NCI-H2107 treated with DMSO at 0.1 percent for 48 hours (cell line): ENCODE measurements around the gene SPOCD1.
"Not testable (repeated sequence)": the region's sequence is repeated elsewhere in the genome, so short reads cannot be mapped to it uniquely, and the experiment has no call there.

Experiments used
- DNase-seq: peaks from one replicate; lab custom pipeline; 2025; ENCODE audit not compliant: unreplicated experiment; lab: John Stamatoyannopoulos, UW

The SPOCD1 gene

DNA sequence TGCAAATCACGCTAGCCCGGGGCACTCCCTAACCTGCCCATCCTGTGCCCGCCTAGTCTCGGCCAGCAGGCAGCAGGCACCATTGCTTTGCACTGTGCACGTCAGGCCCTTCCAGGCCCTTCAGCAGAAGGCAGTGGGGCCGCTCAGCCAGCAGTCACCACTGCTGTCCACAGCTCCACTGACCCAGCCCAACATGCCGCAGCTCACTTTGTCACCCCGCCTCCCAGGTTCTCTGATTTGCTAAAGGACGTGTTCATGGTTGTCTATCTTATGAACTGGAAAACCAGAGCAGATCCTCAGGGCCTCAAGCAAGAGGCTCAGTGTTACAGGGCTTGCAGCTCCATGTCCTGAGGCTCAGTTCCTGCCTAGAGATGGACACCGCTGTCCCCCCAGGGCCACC is 14.2 kb upstream of the SPOCD1 start:
- DNase-seq: no peak

DNA sequence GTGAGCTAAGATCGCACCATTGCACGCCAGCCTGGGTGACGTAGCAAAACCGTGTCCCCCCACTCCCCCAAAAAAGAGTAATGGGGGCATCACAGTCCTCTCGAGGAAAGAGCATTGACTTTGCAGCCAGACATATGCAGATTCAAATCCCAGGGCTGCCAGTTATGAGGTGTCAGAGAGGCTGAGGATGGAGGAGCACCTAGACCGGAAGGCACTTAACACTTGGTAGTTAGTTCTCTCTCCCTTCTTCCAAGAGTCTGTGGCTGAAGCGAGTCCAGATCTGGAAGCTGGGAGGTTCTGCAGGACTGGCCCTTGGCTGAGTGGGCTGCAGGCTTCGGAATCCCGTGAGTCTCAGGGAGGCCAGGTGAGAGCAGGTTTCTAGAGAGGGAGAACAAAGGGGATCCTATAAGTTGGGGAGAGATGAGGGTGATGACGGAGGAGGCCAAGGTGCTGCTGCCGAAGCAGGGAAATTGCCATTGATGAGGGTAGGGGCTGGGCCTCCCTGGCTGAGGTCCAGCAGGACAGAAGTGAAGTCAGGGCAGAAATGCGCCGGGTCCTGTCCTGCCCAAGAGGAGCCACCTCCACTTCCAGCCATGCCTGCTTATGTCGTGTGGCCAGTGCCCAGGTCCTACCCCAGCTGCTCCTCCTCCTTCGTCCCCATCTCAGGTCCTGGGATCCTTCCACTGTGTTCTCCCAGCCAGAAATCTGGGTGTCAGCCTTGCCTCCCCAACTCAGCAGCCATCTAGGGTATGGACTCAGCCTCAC is 13.3 kb upstream of the SPOCD1 start:
- DNase-seq: no peak

DNA sequence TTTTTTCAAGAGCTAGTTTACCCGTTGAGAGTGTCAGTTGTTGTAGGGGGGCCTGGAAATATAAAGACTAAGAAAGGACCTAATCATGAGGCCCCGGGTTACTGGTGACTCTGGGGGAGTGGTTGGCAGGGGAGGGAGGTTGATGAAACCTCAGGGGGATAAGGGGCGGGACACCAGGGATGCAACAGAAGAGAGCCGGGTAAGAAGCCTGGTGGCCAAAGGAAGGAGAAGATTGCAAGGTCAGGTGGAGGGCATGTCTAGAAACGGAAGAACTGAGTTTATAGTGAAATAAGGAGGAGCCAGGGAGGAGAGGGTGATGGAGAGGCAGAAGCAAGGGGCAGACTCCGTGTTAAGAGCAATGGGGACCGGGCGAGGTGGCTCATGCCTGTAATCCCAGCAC is 12.5 kb upstream of the SPOCD1 start:
- no peak for DNase-seq

DNA sequence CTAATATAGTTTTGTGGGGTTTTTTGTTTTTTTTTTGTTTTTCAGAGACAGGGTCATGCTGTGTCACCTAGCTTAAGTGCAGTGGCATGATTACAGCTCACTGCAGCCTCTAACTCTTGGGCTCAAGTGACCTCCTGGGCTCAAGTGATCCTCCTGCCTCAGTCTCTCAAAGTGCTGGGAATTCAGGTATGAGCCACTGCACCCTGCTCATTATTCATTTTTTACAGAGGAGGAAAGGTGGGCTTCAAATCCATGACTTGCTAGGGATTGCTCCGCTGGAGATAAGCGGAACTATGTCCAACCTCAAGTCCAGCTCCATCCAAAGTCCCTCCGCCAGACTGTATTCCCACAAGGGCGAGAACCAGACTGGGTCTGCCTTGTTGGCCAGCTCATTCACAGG is 8.0 kb upstream of the SPOCD1 start:
- DNase-seq: no peak

DNA sequence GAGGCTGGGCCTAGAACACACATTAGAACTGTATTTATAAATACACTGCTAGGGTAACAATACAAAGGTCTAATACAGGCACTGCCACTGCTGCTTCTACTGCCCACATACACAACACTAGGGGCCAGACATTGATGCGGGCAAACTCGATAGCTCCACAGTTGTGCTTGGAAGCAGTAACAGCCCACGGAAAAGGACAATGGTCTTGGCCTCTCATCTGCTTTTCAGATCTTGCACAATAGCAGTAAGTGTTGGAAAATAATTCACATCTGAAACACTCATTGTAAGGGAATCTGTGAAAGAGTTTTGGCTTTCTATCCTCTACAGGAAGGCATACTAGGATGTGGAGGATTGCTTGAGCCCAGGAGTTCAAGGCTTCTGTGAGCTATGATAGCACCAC is 6.9 kb upstream of the SPOCD1 start:
- DNase-seq: no peak

DNA sequence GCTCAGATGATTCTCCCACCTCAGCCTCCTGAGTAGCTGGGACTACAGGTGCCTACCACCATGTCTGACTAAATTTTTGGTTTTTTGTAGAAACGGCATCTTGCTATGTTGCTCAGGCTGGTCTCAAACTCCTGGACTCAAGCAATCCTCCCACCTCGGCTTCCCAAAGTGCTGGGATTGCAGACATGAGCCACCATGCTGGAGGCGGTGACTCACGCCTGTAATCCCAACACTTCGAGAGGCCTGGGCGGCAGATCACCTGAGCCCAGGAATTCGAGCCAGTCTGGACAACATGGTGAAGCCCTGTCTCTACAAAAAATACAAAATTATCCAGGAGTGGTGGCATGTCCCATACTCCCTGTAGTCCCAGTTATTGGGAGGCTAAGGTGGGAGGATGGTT is 4.4 kb upstream of the SPOCD1 start:
- not testable (repeated sequence) for DNase-seq

DNA sequence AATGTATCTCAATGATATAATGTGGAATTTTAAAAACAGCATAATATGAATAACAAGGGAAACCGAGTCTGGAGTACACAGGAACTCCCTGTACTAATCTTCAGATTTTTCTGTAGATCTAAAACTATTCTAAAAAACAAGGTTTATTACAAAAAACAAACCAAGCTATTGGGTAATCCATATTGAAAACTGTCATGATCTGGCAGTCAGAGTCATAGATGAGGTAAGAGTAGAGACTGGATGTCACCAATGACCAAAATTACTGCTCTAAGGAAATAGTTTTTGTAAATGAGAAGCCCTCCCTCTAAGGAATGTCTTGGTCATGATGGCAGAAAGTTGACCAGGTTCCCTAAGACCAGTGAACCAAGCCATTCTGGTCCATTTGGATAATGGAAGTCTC is 2.4 kb upstream of the SPOCD1 start:
- DNase-seq: no peak

DNA sequence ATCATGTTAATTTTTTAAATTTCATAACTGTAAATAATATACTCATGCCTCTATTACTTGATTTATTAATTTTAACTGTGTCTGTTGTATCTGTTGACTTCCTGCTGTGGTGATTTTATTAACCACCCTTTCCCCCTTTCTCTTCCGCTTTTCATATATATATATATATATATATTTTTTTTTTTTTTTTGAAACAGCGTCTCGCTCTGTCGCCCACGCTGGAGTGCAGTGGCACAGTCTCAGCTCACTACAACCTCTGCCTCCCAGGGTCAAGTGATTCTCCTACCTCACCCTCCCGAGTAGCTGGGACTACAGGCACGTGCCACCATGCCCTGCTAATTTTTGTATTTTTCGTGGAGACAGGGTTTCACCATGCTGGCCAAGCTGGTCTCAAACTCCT is 1.1 kb upstream of the SPOCD1 start:
- not testable (repeated sequence) for DNase-seq

DNA sequence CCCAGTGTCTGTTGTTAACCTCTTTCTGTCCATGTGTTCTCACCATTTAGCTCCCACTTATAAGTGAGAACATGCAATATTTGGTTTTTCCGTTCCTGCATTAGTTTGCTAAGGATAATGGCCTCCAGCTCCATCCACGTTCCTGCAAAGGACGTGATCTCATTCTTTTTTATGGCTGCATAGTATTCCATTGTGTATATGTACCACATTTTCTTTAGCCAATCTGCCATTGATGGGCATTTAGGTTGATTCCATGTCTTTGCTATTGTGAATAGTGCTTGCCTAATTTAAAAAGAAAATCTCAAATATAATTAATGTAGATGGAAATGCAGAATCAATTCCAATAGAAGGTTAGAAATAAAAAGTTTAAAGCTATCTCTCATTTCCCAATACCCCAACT is 679 bp upstream of the SPOCD1 start:
- DNase-seq: not testable (repeated sequence)

DNA sequence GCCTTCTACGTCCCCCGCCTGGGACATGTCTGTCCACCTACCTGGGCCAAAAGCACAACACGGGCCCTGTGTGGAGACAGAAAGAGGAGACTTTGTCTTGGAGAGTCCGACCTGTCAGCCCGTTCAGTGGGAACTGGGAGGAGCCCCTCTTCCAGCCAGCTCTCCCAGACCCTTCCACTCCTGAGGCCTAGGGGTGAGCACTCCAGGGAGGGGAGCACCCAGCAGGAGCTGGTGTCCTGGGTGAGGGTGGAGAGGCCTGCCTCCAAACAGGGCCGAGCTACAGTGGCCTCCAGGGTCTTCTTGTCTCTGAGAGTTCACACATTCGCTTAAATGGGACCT is 546 bp downstream of the SPOCD1 start:
- no peak for DNase-seq

DNA sequence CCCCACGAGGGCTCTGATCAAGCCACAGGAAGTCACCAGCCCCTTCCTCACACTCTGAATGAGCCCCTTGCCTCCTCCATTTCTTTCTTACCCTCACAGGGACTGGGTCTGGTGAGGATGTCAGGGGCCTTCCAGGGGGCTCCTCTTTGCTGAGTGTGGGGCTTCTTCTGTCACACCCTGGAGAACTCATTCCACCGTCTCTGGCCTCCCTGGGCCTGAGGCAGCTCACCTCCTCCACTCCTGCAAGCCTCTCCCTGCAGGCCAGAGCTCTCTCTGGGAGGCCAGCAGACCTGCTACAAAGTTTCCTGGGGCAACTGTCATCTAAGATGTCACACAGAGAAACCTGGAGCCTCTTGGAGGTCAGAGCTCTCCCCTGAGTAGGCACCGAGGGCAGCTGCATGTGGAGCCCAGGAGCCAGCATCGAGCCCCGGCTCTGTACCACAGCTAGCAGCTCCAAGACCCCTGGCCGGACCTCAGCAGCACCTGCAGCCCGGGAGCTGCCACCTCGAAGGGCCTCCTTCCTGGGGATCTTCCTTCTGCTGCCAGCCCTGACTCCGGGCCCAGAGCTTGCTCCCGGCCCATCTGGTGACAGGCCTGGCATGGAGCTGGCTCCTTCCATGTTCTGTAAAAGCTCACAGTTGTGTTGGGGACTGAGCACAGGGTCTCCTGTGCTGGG is 1.1 kb downstream of the SPOCD1 start:
- no peak for DNase-seq

DNA sequence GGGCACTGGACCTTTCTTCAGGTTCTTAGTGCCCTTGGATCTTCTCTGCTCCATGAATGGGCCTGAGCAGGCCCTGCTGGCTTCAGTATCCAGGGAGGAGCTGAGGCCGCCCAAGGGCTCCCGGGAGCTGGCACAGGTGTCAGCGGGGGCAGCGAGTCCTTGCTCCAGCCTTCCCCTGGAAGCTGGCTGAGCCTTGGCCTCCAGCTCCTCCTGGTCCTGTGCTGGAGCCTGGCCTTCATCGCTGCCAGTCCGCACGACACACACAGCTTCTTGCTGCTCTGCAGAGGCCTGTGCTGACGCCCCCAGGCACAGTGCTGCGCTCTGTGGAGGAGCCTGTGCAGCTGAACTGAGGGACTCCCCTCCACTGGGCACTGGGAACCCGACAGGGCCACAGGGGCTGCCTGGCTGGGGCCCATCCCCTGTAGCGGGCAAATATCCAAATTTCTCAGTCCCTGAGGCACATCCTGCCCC is 1.7 kb downstream of the SPOCD1 start:
- DNase-seq: no peak

DNA sequence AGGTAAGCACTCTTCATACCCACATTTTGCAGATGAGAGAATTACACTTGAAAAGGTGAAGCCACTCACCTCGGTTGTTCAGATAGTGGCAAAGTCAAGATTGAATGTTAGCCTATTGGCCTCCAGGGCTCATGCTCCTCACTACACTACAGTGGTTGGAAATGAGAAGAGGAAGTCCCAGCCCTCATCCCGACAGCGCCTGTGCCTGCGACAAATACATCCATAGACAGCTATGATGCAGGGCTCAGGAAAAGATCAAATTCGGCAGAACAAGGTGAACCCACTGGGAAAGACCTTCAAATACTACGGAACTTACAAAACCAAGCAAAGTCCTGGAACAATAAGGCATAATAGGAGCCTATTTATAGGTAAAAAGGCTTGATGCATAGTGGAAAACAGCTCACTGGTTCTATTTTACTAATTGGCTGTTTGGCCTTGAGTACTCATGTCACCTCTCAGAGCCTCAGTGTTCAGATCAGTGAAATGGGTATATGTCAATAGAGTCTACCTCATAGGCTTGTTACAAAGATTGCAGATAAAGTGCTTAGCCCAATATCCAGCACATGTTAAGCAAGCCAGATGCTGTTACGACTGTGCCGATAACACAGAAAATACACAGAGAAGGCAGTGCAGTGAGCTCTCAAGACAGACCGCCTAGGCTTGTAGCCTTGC is 3.5 kb downstream of the SPOCD1 start:
- no peak for DNase-seq

DNA sequence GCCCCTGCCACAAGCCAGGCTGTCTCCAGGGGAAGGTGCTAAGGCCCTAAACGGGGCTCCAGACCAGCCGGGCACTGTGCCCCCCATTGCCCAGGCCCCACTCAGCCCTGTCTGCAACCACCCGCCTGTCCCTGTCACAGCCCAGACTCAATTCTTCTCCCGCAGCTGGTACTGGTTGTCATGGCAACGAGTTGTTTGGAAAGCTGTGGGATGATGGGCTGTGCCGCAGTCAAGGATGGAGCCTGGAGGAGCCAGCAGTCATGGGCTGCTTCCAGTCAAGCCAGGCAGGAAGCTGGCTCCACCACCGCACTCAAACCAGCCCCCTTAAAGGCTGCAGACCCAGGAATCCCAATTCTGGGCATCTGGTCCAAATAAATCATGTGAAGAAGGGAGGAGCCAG is 4.2 kb downstream of the SPOCD1 start:
- peak; percentile 40 for DNase-seq

DNA sequence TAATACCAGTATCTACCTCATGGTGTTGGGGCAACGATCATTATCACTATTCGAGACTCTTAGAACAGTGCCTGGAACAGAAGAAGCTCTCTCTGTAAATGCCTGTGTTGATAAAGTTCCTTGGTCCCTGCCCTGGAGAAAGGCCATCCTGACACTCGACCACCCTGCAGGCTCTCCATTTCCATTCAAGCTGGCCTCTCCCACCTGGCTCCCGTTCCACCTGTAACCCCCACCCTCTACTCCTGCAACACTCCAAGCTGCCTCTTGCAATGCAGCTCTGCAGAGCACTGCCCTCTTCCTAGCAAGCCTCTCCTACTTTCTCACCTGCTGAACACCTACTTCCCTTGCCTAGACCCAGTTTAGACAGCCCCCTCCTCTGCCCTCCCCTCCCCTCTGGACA is 6.1 kb downstream of the SPOCD1 start:
- no peak for DNase-seq

DNA sequence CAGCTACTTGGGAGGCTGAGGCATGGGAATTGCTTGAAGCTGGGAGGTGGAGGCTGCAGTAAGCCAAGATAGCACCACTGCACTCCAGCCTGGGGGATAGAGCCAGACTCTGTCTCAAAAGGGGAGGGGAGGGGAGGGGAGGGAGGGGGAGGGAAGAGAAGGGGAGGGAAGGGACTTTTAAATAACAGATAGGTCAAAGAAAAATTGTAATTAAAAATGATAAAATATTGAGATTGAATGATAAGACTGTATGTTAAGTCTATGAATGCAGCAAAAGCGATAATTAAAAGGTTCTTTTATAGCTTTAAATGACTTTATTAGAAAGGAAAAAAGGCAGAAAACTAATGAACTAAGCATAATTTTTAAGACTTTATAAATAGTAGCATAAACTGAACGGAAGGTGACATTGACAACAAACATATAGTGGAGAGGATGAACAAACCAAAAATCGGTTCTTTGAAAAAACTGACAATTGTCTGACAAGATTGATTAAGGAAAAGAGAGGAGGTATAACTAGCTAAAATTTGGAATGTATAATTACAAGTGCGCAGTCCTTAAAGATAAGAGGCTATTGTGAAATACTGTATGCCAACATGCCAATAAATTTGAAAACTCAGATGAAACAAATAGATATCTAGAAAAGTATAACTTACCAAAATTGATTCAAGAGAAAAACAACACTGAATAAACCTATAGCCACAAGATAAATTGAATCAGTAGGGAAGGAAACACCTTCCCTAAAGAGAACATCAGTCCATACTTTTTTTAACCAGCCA is 8.4 kb downstream of the SPOCD1 start:
- DNase-seq: no peak

DNA sequence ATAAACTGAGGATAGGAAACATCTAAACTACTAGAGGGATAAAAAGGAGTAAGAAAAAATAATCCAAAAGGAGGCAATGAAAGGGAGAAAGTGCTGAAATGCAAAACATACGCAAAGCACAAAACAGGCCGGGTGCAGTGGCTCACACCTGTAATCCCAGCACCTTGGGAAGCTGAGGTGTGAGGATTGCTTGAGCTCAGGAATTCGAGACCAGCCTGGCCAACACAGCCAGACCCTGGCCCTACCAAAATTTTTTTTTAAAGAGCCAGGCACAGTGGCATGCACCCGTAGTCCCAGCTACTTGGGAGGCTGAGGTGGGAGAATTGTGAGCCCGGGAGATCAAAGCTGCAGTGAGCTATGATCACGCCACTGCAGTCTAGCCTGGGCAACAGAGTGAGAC is 10.5 kb downstream of the SPOCD1 start:
- DNase-seq: no peak

DNA sequence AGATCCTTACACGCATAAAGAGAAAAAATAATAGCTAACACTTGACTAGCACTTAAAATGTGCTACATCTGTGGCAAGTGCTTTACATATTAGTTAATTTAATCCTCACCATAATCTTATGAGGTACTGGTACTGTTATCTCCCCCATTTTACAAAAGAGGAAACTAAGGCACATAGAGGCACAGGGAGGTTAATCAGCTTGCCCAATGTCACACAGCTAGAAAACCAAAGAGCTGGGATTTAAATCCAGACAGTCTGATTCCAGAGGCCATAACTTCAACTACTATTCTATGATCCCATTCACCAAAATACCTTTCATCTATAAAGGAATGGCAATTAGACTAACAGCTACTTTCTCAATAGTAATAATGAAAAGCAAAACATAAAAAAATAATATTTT is 11.7 kb downstream of the SPOCD1 start:
- no peak for DNase-seq

DNA sequence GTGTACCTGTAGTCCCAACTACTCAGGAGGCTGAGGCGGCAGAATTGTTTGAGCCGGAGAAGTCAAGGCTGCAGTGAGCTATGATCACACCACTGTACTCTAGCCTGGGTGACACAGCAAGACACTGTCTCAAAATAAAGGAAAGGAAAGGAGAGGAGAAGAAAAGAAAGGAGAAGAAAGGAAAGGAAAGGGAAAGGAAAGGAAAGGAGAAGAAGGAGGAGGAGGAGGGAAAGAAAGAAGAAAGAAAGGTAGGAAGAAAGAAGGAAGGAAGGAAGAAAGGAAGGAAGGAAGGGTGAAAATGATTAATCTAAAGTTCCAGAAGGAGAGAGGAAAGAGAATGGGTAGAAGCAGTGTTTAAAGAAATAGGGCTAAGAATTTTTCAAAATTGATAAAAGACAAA is 12.2 kb downstream of the SPOCD1 start:
- DNase-seq: no peak

DNA sequence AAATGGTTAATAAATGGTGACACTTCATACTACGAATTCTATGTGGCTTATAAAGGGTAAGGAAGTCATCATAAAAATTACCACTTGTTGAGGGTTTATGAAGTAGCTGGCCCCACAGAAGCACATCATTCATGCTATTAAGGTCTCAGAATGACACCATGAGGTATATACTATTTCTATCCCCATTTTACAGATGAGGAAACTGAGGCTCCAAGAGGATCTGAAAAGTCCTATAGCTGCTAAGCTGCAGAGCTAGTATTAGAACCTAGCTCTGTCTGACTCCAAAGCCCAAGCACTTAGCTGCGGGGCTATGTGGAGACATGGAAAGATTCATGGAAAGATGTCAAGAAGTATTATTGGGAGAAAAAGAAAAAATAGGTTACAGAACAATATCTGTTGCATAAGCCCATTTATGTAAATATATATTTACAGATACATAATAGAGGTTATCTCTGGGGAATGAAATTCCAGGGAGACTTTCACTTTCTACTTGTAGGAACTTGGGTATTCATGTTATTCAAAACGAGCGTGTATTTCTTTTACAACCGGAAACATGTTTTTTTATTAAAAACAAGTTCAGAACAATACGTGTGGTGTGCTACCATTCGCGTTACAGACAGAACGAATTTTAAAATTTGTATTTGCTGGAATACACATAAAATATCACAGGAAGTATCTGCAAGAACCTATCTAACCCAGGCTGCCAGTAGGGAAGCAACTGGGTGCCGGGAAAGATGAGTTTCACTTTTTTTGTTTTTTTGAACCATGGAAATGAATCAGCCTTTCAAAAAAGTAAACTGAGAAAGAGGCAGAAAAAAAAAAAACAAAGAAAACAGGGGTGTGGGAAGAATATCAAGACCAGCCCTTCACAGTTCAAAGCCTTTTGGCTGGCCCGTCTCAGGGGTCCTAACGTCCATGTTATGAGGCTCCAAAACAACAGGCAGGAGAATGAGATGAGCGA is 13.4 kb downstream of the SPOCD1 start:
- DNase-seq: no peak
